SK-N-MC (cell line): Measurements from ENCODE around the gene ANKRD36C.
"Not testable (repeated sequence)": the region's sequence is repeated elsewhere in the genome, so short reads cannot be mapped to it uniquely, and the experiment has no call there.

ENCODE experiments used
- EZH2 ChIP-seq: fragments of 200-600 bp; sonication (generic); IDR thresholded peaks from one replicate; pipeline ENCODE4 v1.6.1; 2017; ENCODE audit warnings: antibody characterized with exemption
- FOXP2 ChIP-seq: optimal IDR thresholded peaks from 2 replicates; pipeline ENCODE3; 2011; ENCODE audit warnings: mild to moderate bottlenecking, moderate library complexity; ENCODE audit not compliant: insufficient read depth; ENCODE audit errors: extremely low read length, control extremely low read depth
- POLR2AphosphoS5 ChIP-seq: IDR thresholded peaks from 2 replicates; pipeline ENCODE4 v1.6.1; 2012; ENCODE audit warnings: mild to moderate bottlenecking, low read depth, low read length, borderline replicate concordance

GRCh38 chr2:95939947-95940346, 51.7 kb downstream of the ANKRD36C start:
- not testable (repeated sequence) for TF ChIP-seq POLR2AphosphoS5, EZH2, FOXP2
